Neural cell (in vitro differentiated cells): Measurements from ENCODE around the gene EYS. TPM values are rescaled to one million over a fixed set of nuclear protein-coding genes. Genes with fewer than 3 reads are reported as not detected.
A peak's percentile ranks its signal among the peaks of the same experiment; 100 is the strongest.
"Not testable (repeated sequence)": the region's sequence is repeated elsewhere in the genome, so short reads cannot be mapped to it uniquely, and the experiment has no call there.

ENCODE experiments used
- H2AFZ ChIP-seq: fragments of 200-600, 300-800 bp; sonication (generic), shearing (Covaris generic); 2 replicates; pipeline ENCODE4 v1.6.0; 2014; ENCODE audit warnings: low read depth, mild to moderate bottlenecking, antibody characterized with exemption, low read length, moderate library complexity
- H3F3A ChIP-seq: fragments of 200-600 bp; shearing (Covaris generic); 2 replicates; pipeline ENCODE4 v1.6.1; 2016; ENCODE audit warnings: mild to moderate bottlenecking, moderate library complexity, mixed read lengths, antibody characterized with exemption, low read length; ENCODE audit not compliant: insufficient read depth, poor library complexity, severe bottlenecking
- H3K27ac ChIP-seq: fragments of 200-600, 300-800 bp; sonication (generic), shearing (Covaris generic); 2 replicates; pipeline ENCODE4 v1.5.1; 2014; ENCODE audit warnings: mild to moderate bottlenecking, low read length, moderate library complexity
- H3K27me3 ChIP-seq: fragments of 300-800, 200-600 bp; sonication (generic), shearing (Covaris generic); 2 replicates; pipeline ENCODE4 v1.6.0; 2014; ENCODE audit warnings: mild to moderate bottlenecking, low read depth, low read length, moderate library complexity; ENCODE audit not compliant: insufficient read depth
- H3K36me3 ChIP-seq: fragments of 300-800, 200-600 bp; sonication (generic), shearing (Covaris generic); 2 replicates; pipeline ENCODE4 v1.5.1; 2014; ENCODE audit warnings: mild to moderate bottlenecking, antibody characterized with exemption, low read length, moderate library complexity; ENCODE audit not compliant: insufficient read depth
- H3K4me2 ChIP-seq: fragments of 300-800, 200-600 bp; sonication (generic), shearing (Covaris generic); 2 replicates; pipeline ENCODE4 v1.6.0; 2014; ENCODE audit warnings: mild to moderate bottlenecking, low read length
- H3K4me3 ChIP-seq: fragments of 300-800, 200-600 bp; sonication (generic), shearing (Covaris generic); 2 replicates; pipeline ENCODE4 v1.5.1; 2014; ENCODE audit warnings: mild to moderate bottlenecking, low read length, moderate library complexity
- H3K79me2 ChIP-seq: fragments of 200-600 bp; shearing (Covaris generic); replicated peaks from 2 replicates; pipeline ENCODE4 v1.6.0; 2014; ENCODE audit warnings: mild to moderate bottlenecking, low read length, moderate library complexity; ENCODE audit not compliant: insufficient read depth
- H3K9ac ChIP-seq: fragments of 300-800, 200-600 bp; sonication (generic), shearing (Covaris generic); 2 replicates; pipeline ENCODE4 v1.6.1; 2016; ENCODE audit warnings: mild to moderate bottlenecking, low read length, mixed read lengths
- H3K9me2 ChIP-seq: fragments of 200-600 bp; shearing (Covaris generic); 2 replicates; pipeline ENCODE4 v1.6.1; 2016; ENCODE audit warnings: mild to moderate bottlenecking, low read length, mixed read lengths; ENCODE audit not compliant: insufficient read depth
- H3K9me3 ChIP-seq: fragments of 200-600, 300-800 bp; sonication (generic), shearing (Covaris generic); 2 replicates; pipeline ENCODE4 v1.6.1; 2016; ENCODE audit warnings: mild to moderate bottlenecking, mixed run types, low read length, moderate library complexity, mixed read lengths
- H4K20me1 ChIP-seq: fragments of 200-600 bp; shearing (Covaris generic); 2 replicates; pipeline ENCODE4 v1.6.1; 2016; ENCODE audit warnings: mild to moderate bottlenecking, mixed run types; ENCODE audit not compliant: insufficient read depth
- EP300 ChIP-seq: fragments of 450-650 bp; conservative IDR thresholded peaks from 2 replicates; pipeline ENCODE4 v1.6.1; 2014; ENCODE audit warnings: antibody characterized with exemption, mild to moderate bottlenecking, moderate library complexity; ENCODE audit not compliant: poor library complexity, severe bottlenecking
- EZH2 ChIP-seq: fragments of 200-600, 300-800 bp; shearing (Covaris generic), sonication (generic); IDR thresholded peaks from 2 replicates; pipeline ENCODE4 v1.6.1; 2014; ENCODE audit warnings: antibody characterized with exemption, low read length, borderline replicate concordance, mild to moderate bottlenecking; ENCODE audit not compliant: insufficient read depth, poor library complexity, severe bottlenecking
- POLR2AphosphoS5 ChIP-seq: IDR thresholded peaks from 2 replicates; pipeline ENCODE4 v1.6.1; 2012
- RAD21 ChIP-seq: fragments of 450-650 bp; conservative IDR thresholded peaks from 2 replicates; pipeline ENCODE4 v1.6.1; 2014; ENCODE audit warnings: antibody characterized with exemption, mild to moderate bottlenecking, moderate library complexity
- TAF1 ChIP-seq: IDR thresholded peaks from 2 replicates; pipeline ENCODE4 v1.6.1; 2012; ENCODE audit warnings: low read depth
- polyA plus RNA-seq: library from polyadenylated mRNA; depleted of rRNA; stranded (reverse); fragments of >200 nt; gene quantifications from 2 replicates; pipeline ENCODE4 v1.2.3, GENCODE V29; 2014
- TF ChIP-seq, protein P1 (sequence below): IDR thresholded peaks from 2 replicates; pipeline ENCODE4 v1.6.1; 2012; ENCODE audit warnings: borderline replicate concordance
- TF ChIP-seq, protein P2 (sequence below): fragments of 450-650 bp; IDR thresholded peaks from 2 replicates; pipeline ENCODE4 v1.5.1; 2014; ENCODE audit warnings: antibody characterized with exemption, mild to moderate bottlenecking, moderate library complexity; ENCODE audit not compliant: poor library complexity, severe bottlenecking

EYS gene
- polyA plus RNA-seq, 1 donor from 2014 or later = 0.38 TPM

DNA sequence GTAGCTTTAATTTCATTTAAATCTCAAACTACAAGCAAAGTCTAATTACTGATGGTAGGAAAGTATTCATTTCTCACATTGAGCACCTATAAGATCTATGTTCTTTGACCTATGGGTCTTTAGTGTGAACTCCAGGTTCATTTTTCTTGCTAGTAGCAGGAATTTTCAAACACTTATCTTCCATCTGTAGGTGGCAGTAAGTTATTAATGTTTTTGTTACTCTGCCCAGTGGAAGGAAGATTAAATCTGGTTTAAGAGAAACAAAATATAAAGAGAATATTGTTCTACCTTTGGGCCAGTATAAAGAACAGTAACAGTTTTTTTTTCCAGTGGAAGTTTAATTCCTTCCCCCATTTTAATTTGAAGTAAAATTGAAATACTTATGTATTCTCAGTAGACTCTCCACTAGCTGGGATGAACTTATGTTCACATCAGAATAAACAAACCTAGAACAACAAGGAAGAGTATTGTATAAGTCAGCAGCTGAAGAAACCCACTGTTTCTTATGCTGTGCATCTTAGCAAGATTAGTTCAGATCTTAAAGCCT, 1743.2 kb downstream of the EYS start:
- no peaks in the 10 kb centered on the region for H3K27me3 ChIP-seq

DNA sequence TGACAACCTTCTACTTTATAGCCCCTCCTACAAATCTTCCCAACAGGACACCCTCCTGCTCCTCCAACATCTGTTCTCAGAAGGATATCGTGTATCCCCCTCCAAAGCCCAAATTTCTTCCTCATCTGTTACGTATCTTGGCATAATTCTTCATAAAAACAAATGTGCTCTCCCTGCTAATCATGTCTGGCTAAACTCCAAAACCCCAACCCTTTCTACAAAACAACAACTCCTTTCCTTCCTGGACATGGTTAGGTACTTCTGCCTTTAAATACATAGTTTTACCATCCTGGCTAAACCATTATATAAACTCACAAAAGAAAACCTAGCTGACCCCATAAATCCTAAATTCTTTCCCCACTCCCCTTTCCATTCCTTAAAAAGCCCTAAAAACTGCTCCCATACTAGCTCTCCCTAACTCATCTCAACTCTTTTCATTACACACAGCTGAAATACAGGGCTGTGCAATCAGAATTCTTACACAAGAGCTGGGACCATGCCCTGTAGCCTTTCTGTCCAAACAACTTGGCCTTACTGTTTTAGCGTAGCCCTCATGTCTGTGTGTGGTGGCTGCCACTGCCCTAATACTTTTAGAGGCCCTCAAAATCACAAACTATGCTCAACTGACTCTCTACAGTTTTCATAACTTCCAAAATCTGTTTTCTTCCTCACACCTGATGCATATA, 1753.5 kb downstream of the EYS start:
- H4K20me1 ChIP-seq, H3K27ac ChIP-seq, H3K4me3 ChIP-seq, H3K9me2 ChIP-seq, H3F3A ChIP-seq, H3K79me2 ChIP-seq, H3K36me3 ChIP-seq, H3K9me3 ChIP-seq, H3K4me2 ChIP-seq, H2AFZ ChIP-seq, H3K27me3 ChIP-seq, H3K9ac ChIP-seq: not testable (repeated sequence)

More for the DNA sequence above, 1743.2 kb downstream of the EYS start:
- Histone ChIP-seq H3K9me3 (no peaks in the 10 kb centered on the region), H3K4me3 (no peak overlapping the region), H4K20me1 (no peaks in the 10 kb centered on the region), H3K9ac (no peak overlapping the region), H3K4me2 (no peak overlapping the region), H3K79me2 (no peaks in the 10 kb centered on the region), H3K9me2 (no peaks in the 10 kb centered on the region), H2AFZ (no peak overlapping the region), H3K36me3 (no peaks in the 10 kb centered on the region), H3K27ac (no peak overlapping the region), H3F3A (no peaks in the 10 kb centered on the region)
- TF ChIP-seq, protein P1, sequence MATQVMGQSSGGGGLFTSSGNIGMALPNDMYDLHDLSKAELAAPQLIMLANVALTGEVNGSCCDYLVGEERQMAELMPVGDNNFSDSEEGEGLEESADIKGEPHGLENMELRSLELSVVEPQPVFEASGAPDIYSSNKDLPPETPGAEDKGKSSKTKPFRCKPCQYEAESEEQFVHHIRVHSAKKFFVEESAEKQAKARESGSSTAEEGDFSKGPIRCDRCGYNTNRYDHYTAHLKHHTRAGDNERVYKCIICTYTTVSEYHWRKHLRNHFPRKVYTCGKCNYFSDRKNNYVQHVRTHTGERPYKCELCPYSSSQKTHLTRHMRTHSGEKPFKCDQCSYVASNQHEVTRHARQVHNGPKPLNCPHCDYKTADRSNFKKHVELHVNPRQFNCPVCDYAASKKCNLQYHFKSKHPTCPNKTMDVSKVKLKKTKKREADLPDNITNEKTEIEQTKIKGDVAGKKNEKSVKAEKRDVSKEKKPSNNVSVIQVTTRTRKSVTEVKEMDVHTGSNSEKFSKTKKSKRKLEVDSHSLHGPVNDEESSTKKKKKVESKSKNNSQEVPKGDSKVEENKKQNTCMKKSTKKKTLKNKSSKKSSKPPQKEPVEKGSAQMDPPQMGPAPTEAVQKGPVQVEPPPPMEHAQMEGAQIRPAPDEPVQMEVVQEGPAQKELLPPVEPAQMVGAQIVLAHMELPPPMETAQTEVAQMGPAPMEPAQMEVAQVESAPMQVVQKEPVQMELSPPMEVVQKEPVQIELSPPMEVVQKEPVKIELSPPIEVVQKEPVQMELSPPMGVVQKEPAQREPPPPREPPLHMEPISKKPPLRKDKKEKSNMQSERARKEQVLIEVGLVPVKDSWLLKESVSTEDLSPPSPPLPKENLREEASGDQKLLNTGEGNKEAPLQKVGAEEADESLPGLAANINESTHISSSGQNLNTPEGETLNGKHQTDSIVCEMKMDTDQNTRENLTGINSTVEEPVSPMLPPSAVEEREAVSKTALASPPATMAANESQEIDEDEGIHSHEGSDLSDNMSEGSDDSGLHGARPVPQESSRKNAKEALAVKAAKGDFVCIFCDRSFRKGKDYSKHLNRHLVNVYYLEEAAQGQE = no peak
- TF ChIP-seq, protein P2, sequence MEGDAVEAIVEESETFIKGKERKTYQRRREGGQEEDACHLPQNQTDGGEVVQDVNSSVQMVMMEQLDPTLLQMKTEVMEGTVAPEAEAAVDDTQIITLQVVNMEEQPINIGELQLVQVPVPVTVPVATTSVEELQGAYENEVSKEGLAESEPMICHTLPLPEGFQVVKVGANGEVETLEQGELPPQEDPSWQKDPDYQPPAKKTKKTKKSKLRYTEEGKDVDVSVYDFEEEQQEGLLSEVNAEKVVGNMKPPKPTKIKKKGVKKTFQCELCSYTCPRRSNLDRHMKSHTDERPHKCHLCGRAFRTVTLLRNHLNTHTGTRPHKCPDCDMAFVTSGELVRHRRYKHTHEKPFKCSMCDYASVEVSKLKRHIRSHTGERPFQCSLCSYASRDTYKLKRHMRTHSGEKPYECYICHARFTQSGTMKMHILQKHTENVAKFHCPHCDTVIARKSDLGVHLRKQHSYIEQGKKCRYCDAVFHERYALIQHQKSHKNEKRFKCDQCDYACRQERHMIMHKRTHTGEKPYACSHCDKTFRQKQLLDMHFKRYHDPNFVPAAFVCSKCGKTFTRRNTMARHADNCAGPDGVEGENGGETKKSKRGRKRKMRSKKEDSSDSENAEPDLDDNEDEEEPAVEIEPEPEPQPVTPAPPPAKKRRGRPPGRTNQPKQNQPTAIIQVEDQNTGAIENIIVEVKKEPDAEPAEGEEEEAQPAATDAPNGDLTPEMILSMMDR = peak; percentile 41
- TF ChIP-seq EZH2 = no peak
- TF ChIP-seq TAF1 = no peak
- no peak for TF ChIP-seq EP300
- TF ChIP-seq POLR2AphosphoS5 = no peak
- peak; percentile 48 for TF ChIP-seq RAD21
